Measurements from ENCODE around the gene CYP11A1. TPM values are rescaled to one million over a fixed set of nuclear protein-coding genes. Genes with fewer than 3 reads are reported as not detected.

The CYP11A1 gene
- total RNA-seq, 1 experiment from 2014 or later: not detected

GRCh38 chr15:74381190-74381453 is 13.7 kb upstream of the CYP11A1 start:
- DNase-seq (ENCODE audit: low read depth, low spot score): no peak
- in situ Hi-C loops (cut with HindIII; ENCODE audit: low pct_unique_long_range_greater_than_20kb, low sequenced_read_pairs): no loop called here

- in situ Hi-C loops (cut with HindIII; ENCODE audit: low pct_unique_long_range_greater_than_20kb, low sequenced_read_pairs): no loop called here
- DNase-seq (ENCODE audit: low read depth, low spot score): no peak
These were observed 13.1 kb upstream of the CYP11A1 start for GRCh38 chr15:74380361-74381189.

DNA sequence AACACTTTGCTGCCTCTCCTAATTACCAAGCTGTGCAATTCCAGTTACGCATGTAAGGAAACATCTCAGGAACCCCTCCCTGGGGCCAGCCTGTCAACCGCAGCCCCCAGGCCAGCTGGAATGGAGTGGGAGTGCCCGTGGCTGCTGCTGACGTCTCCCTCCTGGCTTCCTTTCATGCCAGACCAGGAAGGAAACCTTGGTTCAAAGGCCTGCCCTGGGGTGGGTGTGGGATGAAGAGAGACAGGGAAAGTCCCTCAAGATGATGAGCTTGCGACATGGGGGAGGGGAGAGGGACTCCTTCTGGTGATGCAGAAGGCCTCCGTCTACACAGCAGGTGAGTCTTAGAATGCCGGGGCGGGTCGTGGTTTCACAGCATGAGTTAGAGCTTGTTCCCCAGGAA is 11.4 kb upstream of the CYP11A1 start:
- DNase-seq (ENCODE audit: low read depth, low spot score): no peak
- in situ Hi-C loops (cut with HindIII; ENCODE audit: low pct_unique_long_range_greater_than_20kb, low sequenced_read_pairs): no loop called here

DNA sequence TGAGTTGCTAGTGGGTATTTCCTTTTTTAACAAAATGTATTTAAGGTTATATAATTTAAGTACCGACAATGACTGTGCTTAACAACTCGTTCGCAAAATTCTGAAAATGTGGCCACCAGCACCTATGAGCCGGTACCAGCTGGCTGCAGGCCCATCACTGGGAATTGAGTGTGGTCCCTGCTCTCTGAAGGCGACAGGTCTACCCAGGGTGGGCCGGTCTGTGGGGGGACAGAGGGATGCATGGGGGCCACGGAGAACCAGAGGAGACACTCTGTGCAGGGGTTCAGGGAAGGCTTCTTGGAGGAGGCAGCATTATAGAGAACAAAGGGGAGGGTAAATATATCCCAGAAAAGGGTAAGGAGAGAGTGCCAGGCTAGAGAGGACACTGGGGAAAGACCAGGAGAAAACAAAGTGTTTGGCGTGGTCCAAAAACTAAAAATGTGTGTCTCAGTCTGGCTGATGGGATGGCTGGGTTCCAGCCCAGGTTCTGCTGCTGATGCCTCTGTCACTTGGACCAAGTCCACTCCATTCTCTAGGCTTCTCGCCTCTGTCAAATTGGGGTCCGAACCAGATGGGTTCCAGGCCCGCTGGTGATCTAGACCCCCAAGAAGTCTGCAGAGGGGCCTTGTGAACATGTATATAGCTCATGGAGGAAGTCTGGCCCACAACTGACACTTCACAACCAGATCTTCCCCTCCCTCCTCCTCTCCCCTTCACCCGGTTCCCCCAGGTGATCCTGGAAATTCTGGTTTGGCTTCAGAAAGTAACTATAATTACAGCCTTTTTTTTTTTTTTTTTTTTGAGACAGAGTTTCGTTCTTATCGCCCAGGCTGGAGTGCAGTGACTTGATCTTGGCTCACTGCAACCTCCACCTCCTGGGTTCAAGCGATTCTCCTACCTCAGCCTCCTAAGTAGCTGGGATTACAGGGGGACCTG is 10.7 kb upstream of the CYP11A1 start:
- DNase-seq (ENCODE audit: low read depth, low spot score): no peak
- in situ Hi-C loops (cut with HindIII; ENCODE audit: low pct_unique_long_range_greater_than_20kb, low sequenced_read_pairs): no loop called here

DNA sequence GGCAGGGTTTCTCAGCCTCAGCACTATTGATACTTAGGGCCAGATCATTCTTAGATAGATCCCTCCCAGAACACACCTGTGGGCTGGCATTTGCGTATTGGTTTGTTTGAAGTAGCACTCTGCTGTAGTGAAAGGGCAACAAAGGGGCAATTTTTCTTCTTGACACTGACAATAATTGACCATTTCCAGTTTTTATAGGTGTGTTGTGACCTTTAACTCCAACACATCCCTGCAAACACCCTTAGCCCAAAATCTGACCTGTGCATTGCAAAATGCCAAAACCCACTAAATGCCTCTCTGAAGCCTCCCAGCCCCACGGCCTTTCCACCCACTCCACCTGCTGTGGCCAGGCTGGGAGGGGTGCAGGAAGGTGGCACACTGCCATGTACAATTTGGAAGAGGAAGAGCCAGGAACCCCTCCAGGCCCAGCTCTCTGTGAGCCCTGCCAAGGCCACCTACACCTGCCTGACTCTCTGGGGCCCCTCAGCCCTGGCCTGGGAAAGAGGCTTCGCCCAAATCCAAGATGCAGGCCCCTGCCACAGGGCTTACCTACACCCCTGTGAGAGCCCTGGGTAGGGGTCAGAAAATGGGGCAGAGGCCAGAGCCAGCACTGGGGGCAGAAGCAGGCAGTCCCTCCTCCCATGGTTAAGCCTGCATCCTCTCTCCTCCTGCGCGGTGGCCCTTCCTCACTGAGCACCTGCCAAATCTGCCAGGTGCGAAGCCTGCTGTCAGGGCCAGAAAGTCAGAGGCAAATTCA is 9.6 kb upstream of the CYP11A1 start:
- in situ Hi-C loops (cut with HindIII; ENCODE audit: low pct_unique_long_range_greater_than_20kb, low sequenced_read_pairs): no loop called here
- no peak for DNase-seq (ENCODE audit: low read depth, low spot score)

- no peak for DNase-seq (ENCODE audit: low read depth, low spot score)
- in situ Hi-C loops (cut with HindIII; ENCODE audit: low pct_unique_long_range_greater_than_20kb, low sequenced_read_pairs): no loop called here
These were observed 8.8 kb upstream of the CYP11A1 start for GRCh38 chr15:74376226-74376625.

DNA sequence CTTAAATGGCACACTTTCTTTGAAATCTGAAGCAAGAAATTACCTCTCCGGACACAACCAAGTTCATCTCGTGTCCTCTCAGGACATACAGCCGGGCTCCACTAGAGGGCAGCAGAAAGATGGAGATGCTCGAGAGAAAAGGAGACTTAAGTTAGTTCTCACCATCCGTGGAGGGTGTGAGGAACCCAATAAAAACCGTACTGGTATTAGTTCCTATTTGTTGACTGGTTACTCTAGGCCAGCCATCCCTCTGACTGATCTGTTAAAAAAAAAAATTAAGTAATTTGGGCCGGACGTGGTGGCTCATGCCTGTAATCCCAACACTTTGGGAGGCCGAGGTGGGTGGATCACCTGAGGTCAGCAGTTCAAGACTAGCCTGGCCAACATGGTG is 7.9 kb upstream of the CYP11A1 start:
- in situ Hi-C loops (cut with HindIII; ENCODE audit: low pct_unique_long_range_greater_than_20kb, low sequenced_read_pairs): no loop called here

GRCh38 chr15:74374648-74375302 is 7.3 kb upstream of the CYP11A1 start:
- in situ Hi-C loops (cut with HindIII; ENCODE audit: low pct_unique_long_range_greater_than_20kb, low sequenced_read_pairs): no loop called here

More for the DNA sequence above, 7.9 kb upstream of the CYP11A1 start:
- DNase-seq (ENCODE audit: low read depth, low spot score): peak; percentile 88

DNA sequence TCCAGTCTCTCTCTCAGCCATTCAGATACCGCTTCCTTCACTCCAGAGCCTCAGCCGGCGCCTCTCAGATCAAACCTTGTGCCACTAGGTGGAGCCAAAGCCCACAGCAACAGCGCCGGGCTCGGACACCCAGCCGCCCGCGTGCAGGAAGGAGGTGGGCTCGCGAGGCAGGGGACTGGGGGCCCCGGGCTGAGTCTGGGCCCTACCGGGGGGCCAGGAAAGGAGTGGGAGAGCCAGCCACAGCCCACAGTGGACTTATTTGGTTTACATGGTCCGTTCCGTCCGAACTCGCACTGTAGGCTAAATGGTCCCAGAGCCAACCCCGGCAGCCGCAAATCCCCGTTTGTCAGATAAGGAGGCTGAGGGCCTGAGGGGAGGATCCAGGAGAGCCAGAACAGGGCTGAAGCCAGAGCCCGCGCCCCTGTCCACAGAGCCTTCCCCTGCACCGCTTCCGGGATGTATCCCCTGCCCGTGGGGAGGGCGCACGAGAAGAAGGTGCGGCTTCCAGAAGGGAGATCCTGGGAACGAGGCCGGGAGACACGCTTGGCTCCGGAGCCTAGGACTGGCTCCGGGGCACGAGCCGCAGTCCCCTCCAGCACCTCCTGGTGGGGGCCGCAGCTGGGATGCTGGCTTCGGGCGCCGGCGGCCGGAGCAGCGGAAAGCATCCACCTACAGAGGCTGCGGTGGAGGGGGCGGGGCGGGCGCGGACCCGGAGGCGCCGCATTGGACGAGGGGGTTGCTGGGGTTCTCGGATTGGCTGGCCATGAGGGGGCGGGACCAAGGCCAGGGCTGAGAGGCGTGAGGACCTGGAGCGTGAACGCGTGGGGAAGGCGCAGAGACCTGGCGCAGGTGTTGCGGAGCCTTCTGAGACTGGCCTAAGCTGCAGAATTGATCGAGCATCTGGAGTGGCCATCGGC is 6.5 kb upstream of the CYP11A1 start:
- in situ Hi-C loops (cut with HindIII; ENCODE audit: low pct_unique_long_range_greater_than_20kb, low sequenced_read_pairs): no loop called here
- peak; percentile 91 for DNase-seq (ENCODE audit: low read depth, low spot score)

More at GRCh38 chr15:74374648-74375302, 7.3 kb upstream of the CYP11A1 start:
- no peak for DNase-seq (ENCODE audit: low read depth, low spot score)

DNA sequence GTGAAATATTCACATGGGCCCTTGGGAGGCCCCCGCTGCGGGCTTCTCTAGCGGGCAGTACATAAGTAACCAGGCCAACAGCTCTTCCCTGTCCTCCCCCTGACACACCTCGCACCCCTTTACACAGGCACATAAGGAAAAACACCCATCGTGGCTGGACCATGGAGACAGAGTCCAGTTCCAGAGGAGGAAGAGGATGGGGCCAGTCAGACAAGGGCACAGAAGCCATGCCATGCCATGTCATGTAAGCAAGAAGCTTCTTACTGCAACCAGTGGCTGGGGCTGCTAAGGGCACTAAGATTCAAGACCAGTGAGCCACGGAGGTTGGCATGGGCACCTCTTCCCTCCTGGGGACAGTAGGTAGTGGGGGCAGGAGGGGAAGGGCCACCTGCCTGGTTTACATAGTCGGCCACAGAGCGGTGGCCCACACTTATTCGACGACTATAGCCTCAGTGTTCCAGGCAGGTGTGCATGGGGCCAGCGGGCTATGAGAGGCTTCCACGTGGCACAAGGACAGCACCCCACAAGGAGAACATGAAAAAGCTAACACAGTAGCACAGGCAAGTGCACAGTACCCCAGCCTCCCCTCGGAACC is 5.7 kb upstream of the CYP11A1 start:
- in situ Hi-C loops (cut with HindIII; ENCODE audit: low pct_unique_long_range_greater_than_20kb, low sequenced_read_pairs): no loop called here
- no peak for DNase-seq (ENCODE audit: low read depth, low spot score)

GRCh38 chr15:74370471-74370870 is 3.0 kb upstream of the CYP11A1 start:
- in situ Hi-C loops (cut with HindIII; ENCODE audit: low pct_unique_long_range_greater_than_20kb, low sequenced_read_pairs): no loop called here

GRCh38 chr15:74369756-74370155 is 2.3 kb upstream of the CYP11A1 start:
- no peak for DNase-seq (ENCODE audit: low read depth, low spot score)
- in situ Hi-C loops (cut with HindIII; ENCODE audit: low pct_unique_long_range_greater_than_20kb, low sequenced_read_pairs): no loop called here

More at GRCh38 chr15:74370471-74370870, 3.0 kb upstream of the CYP11A1 start:
- no peak for DNase-seq (ENCODE audit: low read depth, low spot score)

GRCh38 chr15:74369084-74369745 is 1.8 kb upstream of the CYP11A1 start:
- no peak for DNase-seq (ENCODE audit: low read depth, low spot score)
- in situ Hi-C loops (cut with HindIII; ENCODE audit: low pct_unique_long_range_greater_than_20kb, low sequenced_read_pairs): no loop called here

- in situ Hi-C loops (cut with HindIII; ENCODE audit: low pct_unique_long_range_greater_than_20kb, low sequenced_read_pairs): no loop called here
- no peak for DNase-seq (ENCODE audit: low read depth, low spot score)
These were observed 675 bp upstream of the CYP11A1 start for GRCh38 chr15:74368121-74368520.

- in situ Hi-C loops (cut with HindIII; ENCODE audit: low pct_unique_long_range_greater_than_20kb, low sequenced_read_pairs): no loop called here
- peak; percentile 22 for DNase-seq (ENCODE audit: low read depth, low spot score)
These were observed 1.6 kb downstream of the CYP11A1 start for GRCh38 chr15:74365598-74366445.
